Ovary (tissue), 3 donors: ENCODE data around the gene CRYZL1.

Source experiments
- POLR2A ChIP-seq: fragments of 450-650 bp; IDR thresholded peaks from one replicate; pipeline ENCODE4 v1.6.1; 2017; ENCODE audit warnings: antibody characterized with exemption, mild to moderate bottlenecking, moderate library complexity
- TF ChIP-seq, protein P1 (sequence below), 3 donors: fragments of 450-650 bp in 2 of 3; fragments of 200-600 bp in 1 of 3; IDR thresholded peaks; one replicate each; pipeline versions ENCODE4 v1.5.1 to v1.8.0; 2016 to 2022; ENCODE audit warnings: antibody characterized with exemption in 3 of 3, mild to moderate bottlenecking in 1 of 3
- donor health status: DM: no; HTN: no; CAD: no.

DNA sequence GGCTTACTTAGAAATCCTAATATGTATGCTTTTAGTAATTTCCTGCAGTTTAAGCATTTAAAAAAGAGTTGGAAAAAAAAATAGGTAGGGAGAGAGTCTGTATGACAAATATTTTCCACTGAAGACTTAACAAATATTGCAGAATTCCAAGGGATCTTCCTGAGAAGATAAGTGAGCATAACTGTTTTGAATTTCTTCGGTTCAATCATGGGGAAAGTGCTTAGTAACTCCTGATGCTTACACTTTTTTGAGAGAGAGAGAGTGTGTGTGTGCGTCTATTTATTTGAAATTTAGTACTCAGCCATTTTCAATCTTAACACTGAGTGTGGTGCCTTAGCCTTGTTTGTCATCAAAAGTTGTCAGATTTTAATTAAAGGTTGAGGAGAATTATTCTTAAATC, 80.2 kb downstream of the CRYZL1 start:
- no peak for TF ChIP-seq POLR2A
- TF ChIP-seq, protein P1, sequence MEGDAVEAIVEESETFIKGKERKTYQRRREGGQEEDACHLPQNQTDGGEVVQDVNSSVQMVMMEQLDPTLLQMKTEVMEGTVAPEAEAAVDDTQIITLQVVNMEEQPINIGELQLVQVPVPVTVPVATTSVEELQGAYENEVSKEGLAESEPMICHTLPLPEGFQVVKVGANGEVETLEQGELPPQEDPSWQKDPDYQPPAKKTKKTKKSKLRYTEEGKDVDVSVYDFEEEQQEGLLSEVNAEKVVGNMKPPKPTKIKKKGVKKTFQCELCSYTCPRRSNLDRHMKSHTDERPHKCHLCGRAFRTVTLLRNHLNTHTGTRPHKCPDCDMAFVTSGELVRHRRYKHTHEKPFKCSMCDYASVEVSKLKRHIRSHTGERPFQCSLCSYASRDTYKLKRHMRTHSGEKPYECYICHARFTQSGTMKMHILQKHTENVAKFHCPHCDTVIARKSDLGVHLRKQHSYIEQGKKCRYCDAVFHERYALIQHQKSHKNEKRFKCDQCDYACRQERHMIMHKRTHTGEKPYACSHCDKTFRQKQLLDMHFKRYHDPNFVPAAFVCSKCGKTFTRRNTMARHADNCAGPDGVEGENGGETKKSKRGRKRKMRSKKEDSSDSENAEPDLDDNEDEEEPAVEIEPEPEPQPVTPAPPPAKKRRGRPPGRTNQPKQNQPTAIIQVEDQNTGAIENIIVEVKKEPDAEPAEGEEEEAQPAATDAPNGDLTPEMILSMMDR (IDR thresholded peaks at IDR 0.05): no peak
